Measurements from ENCODE around the gene LRRC9.
"Not testable (repeated sequence)": the region's sequence is repeated elsewhere in the genome, so short reads cannot be mapped to it uniquely, and the experiment has no call there.

Gene LRRC9

DNA sequence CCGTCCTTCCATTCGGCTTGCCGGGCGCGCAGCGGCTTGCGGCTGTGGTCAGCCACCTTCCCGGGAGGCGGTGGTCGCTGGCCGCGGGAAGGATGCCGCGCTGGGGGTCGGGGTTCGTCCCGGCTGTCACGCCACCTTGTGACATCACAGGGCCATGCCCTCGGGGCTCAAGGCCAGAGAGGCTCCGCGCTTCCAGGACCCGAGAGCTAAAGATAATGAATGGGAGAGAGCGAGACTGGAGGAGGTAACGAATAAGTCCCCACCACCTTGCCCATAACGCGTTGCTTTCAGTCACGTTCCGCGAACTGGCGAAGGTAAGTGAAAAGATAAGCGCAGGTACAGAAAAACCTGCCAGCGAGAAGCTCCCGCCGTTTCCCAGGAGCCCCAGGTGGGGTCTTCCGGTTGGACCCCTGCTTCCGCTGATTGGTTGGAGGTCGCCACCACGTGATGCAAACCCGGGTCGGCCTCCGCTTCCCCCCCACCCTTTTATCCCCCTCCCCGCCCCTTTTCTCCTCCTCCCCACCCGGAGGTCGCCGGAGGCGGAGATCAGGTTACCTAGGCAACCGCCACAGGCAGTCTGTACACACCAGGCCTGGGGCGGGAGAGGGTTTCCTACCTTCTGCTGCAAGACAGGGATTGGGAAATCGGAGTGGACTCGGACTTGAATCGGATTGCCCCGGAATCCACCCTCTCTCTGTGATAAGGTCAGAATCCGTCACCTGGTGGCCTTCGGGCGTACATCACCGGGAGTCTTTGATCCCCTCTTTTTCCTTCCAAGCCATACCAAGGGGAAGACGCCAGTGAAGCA is at the start of gene LRRC9:
Gene LRRC9 (plus strand): TSS at position 575 of the 808 bp plus-strand sequence.
- no peak for FAIRE-seq

- no peak for FAIRE-seq
These were observed 49.4 kb upstream of the LRRC9 start, which contains the start of gene RTN1 for GRCh38 chr14:59870277-59871165. TSS of gene RTN1 (minus strand) at chr14:59870776. CDS start at chr14:59870630, 146 bp downstream.

GRCh38 chr14:59871166-59871495 is 48.8 kb upstream of the LRRC9 start:
- no peak for FAIRE-seq

DNA sequence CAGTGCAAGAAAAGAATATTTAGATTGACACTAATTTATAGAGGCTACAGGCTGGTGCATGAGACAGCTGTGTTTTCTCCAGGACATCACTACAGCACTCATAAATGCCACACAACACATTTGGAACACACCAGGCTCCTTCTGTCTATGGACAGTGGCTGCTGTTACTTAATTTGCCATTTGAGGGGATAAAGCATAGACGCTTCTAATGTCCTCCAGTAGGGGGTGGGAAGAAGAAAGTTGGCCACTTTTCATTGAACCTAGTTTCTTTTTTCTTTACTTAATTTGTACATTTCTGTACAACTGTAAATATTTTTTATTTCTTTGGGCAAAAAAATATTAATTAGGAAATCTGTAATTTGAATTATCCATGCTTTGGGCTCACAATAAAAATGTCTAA is 37.0 kb upstream of the LRRC9 start:
- FAIRE-seq = no peak

DNA sequence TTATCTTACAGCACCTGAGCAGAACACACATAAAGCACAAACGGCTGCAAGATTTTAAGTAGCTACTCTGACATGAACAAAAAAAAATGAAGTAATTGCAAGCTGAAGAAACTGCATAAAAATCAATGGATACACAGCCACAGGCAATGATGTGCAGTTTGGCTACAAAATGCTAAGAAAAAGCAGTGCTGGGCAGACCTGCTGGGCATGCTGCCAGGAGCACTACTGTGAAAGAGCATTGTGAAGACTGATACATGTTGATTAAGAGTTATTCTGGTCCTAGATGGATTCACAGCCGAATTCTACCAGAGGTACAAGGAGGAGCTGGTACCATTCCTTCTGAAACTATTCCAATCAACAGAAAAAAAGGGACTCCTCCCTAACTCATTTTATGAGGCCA is 29.3 kb upstream of the LRRC9 start:
- FAIRE-seq = no peak

GRCh38 chr14:59895721-59896120 is 24.2 kb upstream of the LRRC9 start:
- no peak for FAIRE-seq

GRCh38 chr14:59897757-59898383 is 22.1 kb upstream of the LRRC9 start:
- FAIRE-seq = no peak

DNA sequence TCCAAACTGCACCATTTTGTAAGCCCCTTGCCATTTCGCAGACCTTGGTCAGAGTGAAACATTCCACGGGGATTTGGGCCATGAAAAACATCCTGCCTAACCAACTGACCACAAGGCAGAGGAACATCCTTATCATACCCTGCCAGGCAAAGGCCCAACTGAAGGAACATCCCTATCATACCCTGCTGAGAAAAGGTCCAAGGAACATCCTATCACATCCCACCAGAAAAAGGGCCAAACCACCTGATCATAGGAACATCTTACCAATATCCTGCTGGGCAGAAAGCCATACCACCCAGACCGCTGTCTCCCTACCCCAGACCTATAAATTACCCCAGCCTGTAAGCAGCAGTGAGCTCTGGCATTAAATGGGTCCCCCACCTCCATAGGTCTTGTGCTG is 19.4 kb upstream of the LRRC9 start:
- no peak for FAIRE-seq

DNA sequence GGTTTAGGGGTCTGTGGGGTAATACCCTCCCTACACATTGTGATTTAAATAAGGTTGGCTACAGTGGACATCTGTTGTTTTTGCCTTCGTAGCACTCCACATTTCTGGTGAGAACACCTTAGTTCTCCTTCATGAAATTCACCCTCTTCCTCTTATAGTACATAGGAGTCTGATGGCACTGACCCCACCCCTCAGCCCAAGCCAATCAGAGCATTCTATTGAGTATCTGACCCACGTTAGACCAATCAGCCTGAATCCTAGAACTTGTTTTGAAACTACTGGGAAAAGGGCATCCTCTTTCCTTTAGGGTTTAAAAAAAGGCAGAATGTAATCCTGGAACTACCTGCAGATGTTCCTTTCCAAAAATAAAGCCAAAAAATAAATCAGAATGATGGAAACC is 15.8 kb upstream of the LRRC9 start:
- no peak for FAIRE-seq

GRCh38 chr14:59905188-59905587 is 14.8 kb upstream of the LRRC9 start:
- FAIRE-seq = no peak

GRCh38 chr14:59912443-59912842 is 7.5 kb upstream of the LRRC9 start:
- no peak for FAIRE-seq

GRCh38 chr14:59913187-59913586 is 6.8 kb upstream of the LRRC9 start:
- no peak for FAIRE-seq

DNA sequence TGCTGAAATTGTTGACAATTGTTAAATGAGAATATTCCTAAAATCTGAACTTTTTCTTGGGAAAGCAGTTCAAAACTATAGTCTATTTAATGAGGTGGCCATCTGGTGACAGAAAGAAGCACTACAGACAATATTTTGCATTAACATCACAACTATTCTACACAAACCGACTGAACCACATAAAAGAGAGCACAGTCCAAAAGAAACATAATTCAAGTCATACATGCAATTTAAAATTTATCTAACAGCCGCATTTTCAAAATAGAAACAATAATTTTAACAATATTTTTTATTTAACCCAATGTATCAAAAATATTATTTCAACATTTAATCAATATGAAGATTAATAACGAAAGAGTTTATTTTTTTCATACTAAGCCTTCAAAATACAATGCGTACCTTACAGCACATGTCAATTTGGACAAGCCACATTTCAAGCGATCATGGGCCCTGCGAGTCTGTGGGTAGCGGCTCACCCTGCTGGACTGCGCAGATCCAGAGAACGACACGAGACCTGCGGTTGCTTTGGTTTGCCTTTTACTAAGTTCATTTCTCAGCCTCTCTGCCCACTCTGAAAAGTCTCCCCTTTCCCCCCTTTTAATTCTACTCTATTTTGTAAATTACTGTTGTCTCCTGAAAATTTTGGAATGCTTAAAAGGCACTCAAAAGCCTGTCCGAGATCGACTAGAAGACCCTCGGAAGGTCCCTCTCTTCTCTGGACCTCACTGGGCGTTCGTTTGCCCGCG is 947 bp upstream of the LRRC9 start:
- FAIRE-seq = peak; percentile 61

- FAIRE-seq = no peak
These were observed 387 bp downstream of the LRRC9 start for GRCh38 chr14:59920378-59920683.

DNA sequence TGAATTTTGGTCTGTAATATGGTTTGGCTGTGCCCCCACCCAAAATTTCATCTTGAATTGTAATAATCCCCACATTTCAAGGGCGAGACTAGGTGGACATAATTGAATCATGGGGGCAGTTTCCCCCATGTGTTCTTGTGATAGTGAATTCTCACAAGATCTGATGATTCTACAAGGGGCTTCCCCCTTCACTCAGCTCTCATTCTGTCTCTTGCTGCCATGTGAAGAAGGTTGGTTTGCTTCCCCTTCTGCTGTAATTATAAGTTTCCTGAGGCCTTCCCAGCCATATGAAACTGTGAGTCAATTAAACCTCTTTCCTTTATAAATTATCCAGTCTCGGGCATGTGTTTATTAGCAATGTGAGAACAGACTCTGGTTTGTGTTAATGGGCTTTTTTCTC is 5.9 kb downstream of the LRRC9 start:
- no peak for FAIRE-seq

DNA sequence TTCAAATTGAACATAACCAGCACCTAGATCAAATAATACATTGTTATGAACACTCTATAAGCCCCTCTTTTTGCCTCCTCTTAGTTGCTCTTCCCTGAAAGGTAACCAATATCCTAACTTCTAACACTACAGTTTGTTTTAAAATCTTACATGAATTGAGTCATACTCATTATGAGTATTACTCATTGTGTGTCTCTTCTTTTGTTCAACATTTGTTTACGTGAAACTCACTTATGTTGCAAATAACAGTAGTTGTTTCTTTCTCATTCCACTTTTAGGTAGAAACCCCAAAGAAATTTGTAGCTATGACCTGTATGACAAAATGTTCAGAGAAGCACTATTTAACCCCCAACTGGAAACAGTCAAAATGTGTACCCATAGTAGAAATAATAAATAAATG is 6.6 kb downstream of the LRRC9 start:
- FAIRE-seq = no peak

DNA sequence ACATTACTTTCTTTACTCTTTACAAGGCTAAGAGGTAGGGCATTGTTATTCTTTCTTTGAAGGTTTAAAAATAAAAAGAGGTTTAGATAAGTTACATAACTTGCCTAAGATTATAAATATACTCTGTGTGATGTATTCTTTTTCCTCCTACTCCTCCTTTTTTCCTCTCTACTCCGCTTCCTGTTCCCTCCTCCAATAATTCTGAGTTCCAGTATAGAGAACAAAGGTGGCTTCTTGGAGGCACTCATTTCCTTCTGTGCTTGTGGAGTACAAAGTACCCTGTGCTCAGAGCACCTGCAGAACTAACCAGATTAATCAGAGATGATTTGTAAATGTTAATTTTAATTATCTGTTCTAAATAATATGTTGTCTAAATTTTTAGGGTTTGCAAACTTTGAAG is 11.3 kb downstream of the LRRC9 start:
- no peak for FAIRE-seq

GRCh38 chr14:59936145-59936544 is 16.2 kb downstream of the LRRC9 start:
- FAIRE-seq = no peak

- FAIRE-seq = no peak
These were observed 19.9 kb downstream of the LRRC9 start for GRCh38 chr14:59939828-59940227.

- not testable (repeated sequence) for FAIRE-seq
These were observed 22.4 kb downstream of the LRRC9 start for GRCh38 chr14:59942296-59942862.

DNA sequence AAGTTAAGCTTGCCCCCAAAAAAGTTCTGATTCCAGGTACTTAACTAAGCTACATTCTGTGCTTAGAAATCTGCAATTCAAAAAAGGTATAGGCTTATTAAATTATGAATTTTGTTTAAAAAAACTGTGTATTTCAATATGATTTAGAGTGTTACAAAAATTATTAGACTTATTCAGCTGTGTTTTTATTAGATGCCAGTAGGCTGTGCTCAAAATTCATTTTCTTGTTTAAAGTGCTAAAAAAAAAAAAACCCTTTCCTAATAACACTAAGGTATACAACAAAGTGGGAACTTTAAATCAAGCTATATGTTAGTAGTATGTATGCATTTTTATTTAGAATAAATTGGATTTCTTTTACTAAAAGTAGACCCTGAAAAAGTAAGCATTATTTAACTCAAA is 25.0 kb downstream of the LRRC9 start:
- no peak for FAIRE-seq

- FAIRE-seq = not testable (repeated sequence)
These were observed 32.2 kb downstream of the LRRC9 start for GRCh38 chr14:59952141-59952540.

DNA sequence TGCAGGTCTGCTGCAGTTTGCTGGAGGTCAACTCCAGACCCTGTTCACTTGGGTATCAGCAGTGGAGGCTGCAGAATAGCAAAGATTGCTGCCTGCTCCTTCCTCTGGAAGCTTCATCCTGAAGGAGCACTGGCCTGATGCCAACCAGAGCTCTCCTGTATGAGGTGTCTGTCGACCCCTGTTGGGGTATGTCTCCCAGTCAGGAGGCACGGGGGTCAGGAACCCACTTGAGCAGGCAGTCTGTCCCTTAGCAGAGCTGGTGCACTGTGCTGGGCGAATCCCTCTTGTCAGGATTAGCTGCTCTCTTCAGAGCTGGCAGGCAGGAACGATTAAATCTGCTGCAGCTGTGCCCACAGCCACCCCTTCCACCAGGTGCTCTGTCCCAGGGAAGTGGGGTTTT is 37.9 kb downstream of the LRRC9 start:
- not testable (repeated sequence) for FAIRE-seq
